HEK293 (cell line): ENCODE results near the gene THSD4.

ENCODE experiments used
- CTCF ChIA-PET: fragments of 350-600 bp; formaldehyde crosslinking; extraction: SDS; loops from one replicate; lab custom pipeline; 2021; ENCODE audit warnings: antibody characterized with exemption; lab: Yijun Ruan, JAX
- POLR2A ChIA-PET: fragments of 300-600 bp; formaldehyde crosslinking; extraction: SDS; loops from one replicate; lab custom pipeline; 2020; ENCODE audit warnings: antibody characterized with exemption, inconsistent platforms; lab: Yijun Ruan, JAX
- H3K27ac ChIP-seq: fragments of 200-500 bp; sonication (Bioruptor generic); 2 replicates; pipeline ENCODE4 v1.5.1; 2014; ENCODE audit warnings: low read depth, low read length, control low read depth, inconsistent platforms; ENCODE audit errors: extremely low read depth
- H3K36me3 ChIP-seq, 2 experiments: fragments of 200-500 bp in 1 of 2; sonication (Bioruptor generic) in 1 of 2; 1 replicate in 1 of 2; 2 replicates in 1 of 2; pipeline ENCODE4 v1.5.1; 2014 to 2017; ENCODE audit warnings: inconsistent platforms in 2 of 2, low read length in 2 of 2; ENCODE audit not compliant: control insufficient read depth in 2 of 2, insufficient read depth in 1 of 2
- H3K4me1 ChIP-seq: fragments of 200-500 bp; sonication (Bioruptor generic); 2 replicates; pipeline ENCODE4 v1.5.1; 2014; ENCODE audit warnings: mild to moderate bottlenecking, low read length, inconsistent platforms; ENCODE audit not compliant: control insufficient read depth, insufficient read depth
- H3K4me3 ChIP-seq: 2 replicates; pipeline ENCODE4 v1.5.1; 2011; ENCODE audit warnings: low read depth, mild to moderate bottlenecking, control low read depth, low read length, moderate library complexity
- H3K9me3 ChIP-seq: fragments of 200-500 bp; sonication (Bioruptor generic); 2 replicates; pipeline ENCODE4 v1.5.1; 2014; ENCODE audit warnings: low read depth, low read length, inconsistent platforms; ENCODE audit not compliant: control insufficient read depth, insufficient read depth
- GLIS1 ChIP-seq: fragments of 450-650 bp; formaldehyde crosslinking; IDR thresholded peaks from 2 replicates; pipeline ENCODE4 v1.5.1; 2016; ENCODE audit warnings: missing biosample characterization, missing genetic modification characterization
- KLF1 ChIP-seq: fragments of 450-650 bp; formaldehyde crosslinking; IDR thresholded peaks from 2 replicates; pipeline ENCODE4 v1.5.1; 2016; ENCODE audit warnings: missing biosample characterization, missing genetic modification characterization
- MYNN ChIP-seq: fragments of 450-650 bp; formaldehyde crosslinking; IDR thresholded peaks from 2 replicates; pipeline ENCODE4 v1.5.1; 2016; ENCODE audit warnings: missing biosample characterization, missing genetic modification characterization, borderline replicate concordance
- MZF1 ChIP-seq: fragments of 450-650 bp; formaldehyde crosslinking; IDR thresholded peaks from 2 replicates; pipeline ENCODE4 v1.5.1; 2017; ENCODE audit warnings: missing biosample characterization, missing genetic modification characterization, borderline replicate concordance
- PRDM1 ChIP-seq: fragments of 450-650 bp; formaldehyde crosslinking; IDR thresholded peaks from 2 replicates; pipeline ENCODE4; 2016; ENCODE audit warnings: missing biosample characterization, missing genetic modification characterization
- YY1 ChIP-seq: fragments of 450-650 bp; formaldehyde crosslinking; IDR thresholded peaks from 2 replicates; pipeline ENCODE4 v1.5.1; 2018; ENCODE audit warnings: missing biosample characterization, missing genetic modification characterization
- ZBTB17 ChIP-seq: fragments of 450-650 bp; formaldehyde crosslinking; IDR thresholded peaks from 2 replicates; pipeline ENCODE4 v1.5.1; 2016; ENCODE audit warnings: missing biosample characterization, missing genetic modification characterization
- ZBTB20 ChIP-seq: fragments of 450-650 bp; formaldehyde crosslinking; IDR thresholded peaks from 2 replicates; pipeline ENCODE4 v1.5.1; 2016; ENCODE audit warnings: missing biosample characterization, missing genetic modification characterization
- ZBTB26 ChIP-seq: fragments of 450-650 bp; formaldehyde crosslinking; optimal IDR thresholded peaks from 2 replicates; pipeline ENCODE3; 2016; ENCODE audit warnings: missing biosample characterization, mild to moderate bottlenecking, missing genetic modification characterization
- ZFP41 ChIP-seq: fragments of 450-650 bp; formaldehyde crosslinking; IDR thresholded peaks from 2 replicates; pipeline ENCODE4 v1.5.1; 2016; ENCODE audit warnings: missing biosample characterization, missing genetic modification characterization, borderline replicate concordance
- ZNF202 ChIP-seq: fragments of 450-650 bp; formaldehyde crosslinking; IDR thresholded peaks from 2 replicates; pipeline ENCODE4 v1.5.1; 2016; ENCODE audit warnings: missing biosample characterization, missing genetic modification characterization, borderline replicate concordance
- ZNF23 ChIP-seq: fragments of 450-650 bp; formaldehyde crosslinking; IDR thresholded peaks from 2 replicates; pipeline ENCODE4 v1.5.1; 2016; ENCODE audit warnings: missing biosample characterization, missing genetic modification characterization, borderline replicate concordance
- ZNF391 ChIP-seq: fragments of 450-650 bp; formaldehyde crosslinking; IDR thresholded peaks from 2 replicates; pipeline ENCODE4 v1.5.1; 2016; ENCODE audit warnings: low read depth, missing biosample characterization, missing genetic modification characterization, borderline replicate concordance
- ZNF518A ChIP-seq: fragments of 450-650 bp; formaldehyde crosslinking; conservative IDR thresholded peaks from 2 replicates; pipeline ENCODE4 v1.5.1; 2016; ENCODE audit warnings: low read depth, missing biosample characterization, missing genetic modification characterization
- ZNF596 ChIP-seq: fragments of 450-650 bp; IDR thresholded peaks from 2 replicates; pipeline ENCODE4 v1.5.0; 2018; ENCODE audit warnings: missing biosample characterization, mild to moderate bottlenecking, missing genetic modification characterization, moderate library complexity
- ZNF610 ChIP-seq: fragments of 450-650 bp; formaldehyde crosslinking; IDR thresholded peaks from 2 replicates; pipeline ENCODE4 v1.5.1; 2016; ENCODE audit warnings: missing biosample characterization, missing genetic modification characterization, borderline replicate concordance
- ZNF664 ChIP-seq: fragments of 450-650 bp; formaldehyde crosslinking; IDR thresholded peaks from 2 replicates; pipeline ENCODE4 v1.5.1; 2016; ENCODE audit warnings: missing biosample characterization, missing genetic modification characterization
- ZNF830 ChIP-seq: fragments of 450-650 bp; IDR thresholded peaks from 2 replicates; pipeline ENCODE4 v1.5.0; 2018; ENCODE audit warnings: missing biosample characterization, missing genetic modification characterization, low read depth, mild to moderate bottlenecking, moderate library complexity
- ZSCAN16 ChIP-seq: fragments of 450-650 bp; formaldehyde crosslinking; IDR thresholded peaks from 2 replicates; pipeline ENCODE4 v1.5.1; 2016; ENCODE audit warnings: missing biosample characterization, missing genetic modification characterization

Gene THSD4

GRCh38 chr15:71638876-71639275 lies 523.6 kb downstream of the THSD4 start:
- H3K9me3 ChIP-seq, result no peaks in the 10 kb centered on the region
- H3K27ac ChIP-seq, result no peak overlapping the region
- POLR2A ChIA-PET, result no interaction called here
- H3K36me3 ChIP-seq, result no peaks in the 10 kb centered on the region
- TF ChIP-seq ZNF202 (tag by site-specific recombination), result no peak
- no peak for TF ChIP-seq ZBTB17 (tag by site-specific recombination)
- TF ChIP-seq ZFP41, result no peak
- no peak for TF ChIP-seq ZNF830 (tag by site-specific recombination)
- no peak for TF ChIP-seq ZNF664
- no peak for TF ChIP-seq ZNF610 (tag by site-specific recombination)
- TF ChIP-seq ZBTB20 (tag by site-specific recombination), result no peak
- TF ChIP-seq ZBTB26 (tag by site-specific recombination), result no peak
- TF ChIP-seq YY1 (tag by site-specific recombination), result no peak
- peaks cover 7% of the 10 kb centered on the region; the same call in 1 of the 2 replicates for H3K4me1 ChIP-seq
- no peak overlapping the region for H3K4me3 ChIP-seq
- CTCF ChIA-PET, result interaction anchor here (0.8 to 1.3 kb wide), 3 partner anchors 14 to 105 kb away, joined by 3 to 4 read pairs (median 3); no protein-coding TSS in a partner anchor

- Histone ChIP-seq H3K36me3 (no peaks in the 10 kb centered on the region), H3K4me3 (no peak overlapping the region), H3K4me1 (peaks cover 7% of the 10 kb centered on the region; the same call in 1 of the 2 replicates), H3K27ac (no peak overlapping the region), H3K9me3 (no peaks in the 10 kb centered on the region)
- ChIA-PET POLR2A (no interaction called here), CTCF (interaction anchor here (0.8 to 1.3 kb wide), 3 partner anchors 13 to 104 kb away, joined by 3 to 4 read pairs (median 3); no protein-coding TSS in a partner anchor)
- TF ChIP-seq MYNN (tag by site-specific recombination), result no peak
- TF ChIP-seq ZNF23 (tag by site-specific recombination), result no peak
- TF ChIP-seq ZNF391 (tag by site-specific recombination), result no peak
- no peak for TF ChIP-seq ZNF596 (tag by site-specific recombination)
- TF ChIP-seq ZFP41, result no peak
- TF ChIP-seq ZNF518A (tag by site-specific recombination), result no peak
- TF ChIP-seq PRDM1 (tag by site-specific recombination), result no peak
Observed at GRCh38 chr15:71639471-71639870, 524.2 kb downstream of the THSD4 start.

GRCh38 chr15:71643918-71644317 lies 528.6 kb downstream of the THSD4 start:
- H3K4me3 ChIP-seq, result no peak overlapping the region
- TF ChIP-seq ZSCAN16 (tag by site-specific recombination) (no peak), MZF1 (tag by site-specific recombination) (no peak), KLF1 (tag by site-specific recombination) (no peak), GLIS1 (tag by site-specific recombination) (no peak)
- no peak overlapping the region for H3K27ac ChIP-seq
- POLR2A ChIA-PET, result no interaction called here
- no peaks in the 10 kb centered on the region for H3K4me1 ChIP-seq
- CTCF ChIA-PET, result interaction anchor here (0.6 to 1.1 kb wide), 4 partner anchors 34 to 159 kb away, joined by 3 to 7 read pairs (median 3); no protein-coding TSS in a partner anchor
- H3K36me3 ChIP-seq, result no peaks in the 10 kb centered on the region
- no peaks in the 10 kb centered on the region for H3K9me3 ChIP-seq
